B cell (primary cell): ENCODE results near the gene CDHR3. TPM values are rescaled to one million over a fixed set of nuclear protein-coding genes. Genes with fewer than 3 reads are reported as not detected.
A peak's percentile ranks its signal among the peaks of the same experiment; 100 is the strongest.

ENCODE experiments used
- ATAC-seq: fragments of 200-7000 bp; cut with Tn5 transposase; one replicate; pipeline ENCODE4 v1.10.0; 2021; ENCODE audit warnings: low read depth, mild to moderate bottlenecking, moderate number of reproducible peaks, moderate library complexity
- CTCF ChIA-PET: fragments of 350-600 bp; sonication (Branson Sonifier 250); formaldehyde crosslinking; loops from one replicate; lab custom pipeline; 2021; ENCODE audit warnings: antibody characterized with exemption, inconsistent platforms; lab: Charles Lee
- POLR2A ChIA-PET: fragments of 350-600 bp; sonication (Branson Sonifier 250); formaldehyde crosslinking; loops from one replicate; lab custom pipeline; 2021; ENCODE audit warnings: antibody characterized with exemption; lab: Charles Lee
- DNase-seq: peaks from one replicate; pipeline ENCODE4 v3.0.0; 2013
- H2AFZ ChIP-seq: 2 replicates; pipeline ENCODE4 v1.6.1; 2012; ENCODE audit warnings: mild to moderate bottlenecking, low read depth, low read length; ENCODE audit not compliant: insufficient read depth, poor library complexity, severe bottlenecking
- H3K27ac ChIP-seq, 2 donors: 1 replicate in 1 of 2; 2 replicates in 1 of 2; pipeline ENCODE4 v1.5.1; 2012 to 2013; ENCODE audit warnings: low read length in 2 of 2, mild to moderate bottlenecking in 2 of 2, moderate library complexity in 1 of 2
- H3K27me3 ChIP-seq, 4 experiments: fragments of 200-600 bp in 1 of 4; sonication (generic) in 1 of 4; replicated peaks in 1 of 4; 1 replicate in 2 of 4; 2 replicates in 2 of 4; pipeline versions ENCODE4 v1.6.1 to v1.7.0; 2013 to 2016; ENCODE audit warnings: low read length in 3 of 4, mild to moderate bottlenecking in 2 of 4, mixed read lengths in 1 of 4, moderate library complexity in 1 of 4; ENCODE audit not compliant: insufficient read depth in 4 of 4, control insufficient read depth in 3 of 4; ENCODE audit errors: control extremely low read depth in 1 of 4
- H3K36me3 ChIP-seq, 2 experiments: replicated peaks in 1 of 2; 1 replicate in 1 of 2; 2 replicates in 1 of 2; pipeline versions ENCODE4 v1.6.1 to v1.7.1; 2013; ENCODE audit warnings: low read length in 1 of 2; ENCODE audit not compliant: insufficient read depth in 2 of 2, control insufficient read depth in 1 of 2; ENCODE audit errors: control extremely low read depth in 1 of 2, extremely low read depth in 1 of 2
- H3K4me1 ChIP-seq, 2 donors: fragments of 200-600 bp in 1 of 2; sonication (generic) in 1 of 2; 1 replicate in 1 of 2; 2 replicates in 1 of 2; pipeline versions ENCODE4 v1.5.1 to v1.6.1; 2013 to 2017; ENCODE audit warnings: low read length in 2 of 2; ENCODE audit not compliant: control insufficient read depth in 2 of 2, insufficient read depth in 2 of 2
- H3K4me2 ChIP-seq: replicated peaks from 2 replicates; pipeline ENCODE3; 2012; ENCODE audit warnings: mild to moderate bottlenecking, low read depth, low read length; ENCODE audit not compliant: poor library complexity, severe bottlenecking
- H3K4me3 ChIP-seq, 5 experiments: fragments of 200-600 bp in 1 of 5; sonication (generic) in 1 of 5; 1 replicate in 3 of 5; 2 replicates in 2 of 5; pipeline versions ENCODE4 v1.5.1 to v1.7.0; 2011 to 2016; ENCODE audit warnings: low read length in 4 of 5, mild to moderate bottlenecking in 4 of 5, low read depth in 2 of 5, control low read depth in 1 of 5, moderate library complexity in 1 of 5; ENCODE audit not compliant: insufficient read depth in 1 of 5; ENCODE audit errors: control extremely low read depth in 1 of 5, extremely low read depth in 1 of 5
- H3K79me2 ChIP-seq: fragments of 200-600 bp; sonication (generic); one replicate; pipeline ENCODE4 v1.6.0; 2016; ENCODE audit warnings: low read length; ENCODE audit not compliant: control insufficient read depth, insufficient read depth
- H3K9ac ChIP-seq: fragments of 200-600 bp; sonication (generic); 2 replicates; pipeline ENCODE4 v1.6.1; 2017; ENCODE audit warnings: mild to moderate bottlenecking, low read length, moderate library complexity
- H3K9me3 ChIP-seq, 3 donors: one replicate each; pipeline versions ENCODE4 v1.6.1 to v1.7.1; 2013; ENCODE audit warnings: low read length in 2 of 3; ENCODE audit not compliant: control insufficient read depth in 2 of 3, insufficient read depth in 1 of 3; ENCODE audit errors: control extremely low read depth in 1 of 3
- H4K20me1 ChIP-seq: 2 replicates; pipeline ENCODE4 v1.6.0; 2012; ENCODE audit warnings: mild to moderate bottlenecking, low read length; ENCODE audit not compliant: insufficient read depth, control insufficient read depth, poor library complexity, severe bottlenecking
- H3K27ac Mint-ChIP-seq: one replicate; pipeline ENCODE4 v1.8.0; 2021; ENCODE audit warnings: mixed read lengths
- H3K27me3 Mint-ChIP-seq: one replicate; pipeline ENCODE4 v1.8.0; 2021; ENCODE audit warnings: mixed read lengths
- H3K4me1 Mint-ChIP-seq: one replicate; pipeline ENCODE4 v1.8.0; 2021; ENCODE audit warnings: mixed read lengths
- H3K4me3 Mint-ChIP-seq: one replicate; pipeline ENCODE4 v1.8.0; 2021; ENCODE audit warnings: mixed read lengths
- H3K9me3 Mint-ChIP-seq: one replicate; pipeline ENCODE4 v1.8.0; 2022; ENCODE audit warnings: mixed read lengths; ENCODE audit not compliant: insufficient read depth
- CTCF ChIP-seq: fragments of 200-600 bp; IDR thresholded peaks from one replicate; pipeline ENCODE4 v1.8.0; 2022; ENCODE audit warnings: antibody characterized with exemption, mild to moderate bottlenecking
- EZH2 ChIP-seq: IDR thresholded peaks from 2 replicates; pipeline ENCODE4 v1.6.1; 2012; ENCODE audit warnings: borderline replicate concordance, low read depth, mild to moderate bottlenecking, moderate library complexity, low read length; ENCODE audit not compliant: insufficient read depth, poor library complexity, severe bottlenecking
- WGBS: methylation state at CpG from one replicate; pipeline ENCODE4 v1.1.5; 2013; ENCODE audit warnings: missing lambda C conversion rate; ENCODE audit not compliant: insufficient coverage; 5-methylcytosine and 5-hydroxymethylcytosine counted together
- intact Hi-C: fragments of 100-400 bp; cut with micrococcal nuclease; formaldehyde crosslinking; loops from one replicate; pipeline ENCODE4 v1.10.0; 2022
- polyA plus RNA-seq: library from polyadenylated mRNA; depleted of rRNA; stranded (reverse); fragments of >200 nt; gene quantifications from 2 replicates; pipeline ENCODE4 v1.2.3, GENCODE V29; 2012
- total RNA-seq, 2 donors: library from RNA; stranded (reverse); fragments of 120-200 nt in 1 of 2; gene quantifications; 1 replicate in 1 of 2; 2 replicates in 1 of 2; pipeline versions ENCODE4 v1.2.3 to v1.2.4, GENCODE V29; 2013 to 2022

The CDHR3 gene
- total and polyA plus RNA-seq, 2 donors (not counting 1 experiment from before 2014, with no cell fraction given): 0.34 to 2.6 TPM

GRCh38 chr7:106057204-106057961 lies 94.3 kb downstream of the CDHR3 start:
- no peak for DNase-seq
- Mint-ChIP-seq H3K9me3 (no peaks in the 10 kb centered on the region), H3K27ac (peak overlapping the region; percentile 96), H3K4me3 (peak overlapping the region; percentile 73), H3K27me3 (no peaks in the 10 kb centered on the region), H3K4me1 (peaks cover 64% of the 10 kb centered on the region)
- Histone ChIP-seq H2AFZ (peak overlapping the region; percentile 52), H3K27ac (peak overlapping the region; percentile 89 to 94), H3K27me3 (no peaks in the 10 kb centered on the region), H3K9ac (peak overlapping the region; percentile 6), H3K79me2 (no peaks in the 10 kb centered on the region), H3K4me2 (peak overlapping the region; percentile 74), H3K9me3 (peaks cover 0 to 19% (median 1%) of the 10 kb centered on the region in 3 donors), H4K20me1 (no peaks in the 10 kb centered on the region), H3K36me3 (no peaks in the 10 kb centered on the region), H3K4me3 (peak overlapping the region in 2 of 5 experiments; percentile 0 to 23), H3K4me1 (peaks cover 58 to 66% of the 10 kb centered on the region in 2 donors)
- peak; percentile 4 for ATAC-seq
- no peak for TF ChIP-seq EZH2
- peak; percentile 33 for TF ChIP-seq CTCF
- CTCF ChIA-PET: interaction anchor here (0.6 to 13.0 kb wide), 28 partner anchors 9 to 400 kb away, joined by 3 to 390 read pairs (median 12); partner anchors contain the start of gene SYPL1
- POLR2A ChIA-PET: interaction anchor here (0.7 to 7.3 kb wide), 12 partner anchors 10 to 1089 kb away, joined by 3 to 148 read pairs (median 8); partner anchors contain the start of genes NAMPT and SYPL1
- WGBS: 36% methylated on average over 4 of the region's 10 CpGs
- intact Hi-C loops: loop anchor here (1.0 to 10.0 kb wide), 5 partner anchors 37 to 407 kb away; no protein-coding TSS in a partner anchor
